Measurements from ENCODE around the gene USP32.
"Not testable (repeated sequence)": the region's sequence is repeated elsewhere in the genome, so short reads cannot be mapped to it uniquely, and the experiment has no call there.

Gene USP32

DNA sequence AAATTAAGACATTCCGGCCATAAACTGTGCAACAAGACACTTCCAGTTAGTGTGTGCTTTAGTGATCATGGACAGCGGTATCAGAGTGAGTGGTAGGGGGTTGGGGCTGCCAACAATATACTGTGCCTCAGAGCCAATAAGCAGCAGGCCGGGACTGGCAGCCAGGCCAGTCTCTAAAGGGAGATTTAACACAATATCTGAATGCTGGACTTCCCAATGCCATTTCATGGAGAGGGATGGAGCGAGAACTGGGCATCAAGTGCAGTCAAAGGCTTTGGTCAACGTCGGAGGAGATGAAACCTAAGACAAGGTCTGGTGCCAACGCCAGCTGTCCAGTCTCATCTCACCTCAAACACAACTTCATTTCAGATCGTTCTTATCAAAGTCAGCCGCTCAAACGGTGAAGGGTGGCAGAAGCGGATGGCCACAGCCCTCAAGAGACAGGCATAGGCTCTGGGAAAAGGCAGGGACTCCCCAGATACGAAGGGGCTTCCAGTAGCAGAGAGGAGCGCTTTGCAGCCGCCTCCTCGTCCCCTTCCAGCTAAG lies 935 bp downstream of the USP32 start:
- TF ChIP-seq, protein P1, sequence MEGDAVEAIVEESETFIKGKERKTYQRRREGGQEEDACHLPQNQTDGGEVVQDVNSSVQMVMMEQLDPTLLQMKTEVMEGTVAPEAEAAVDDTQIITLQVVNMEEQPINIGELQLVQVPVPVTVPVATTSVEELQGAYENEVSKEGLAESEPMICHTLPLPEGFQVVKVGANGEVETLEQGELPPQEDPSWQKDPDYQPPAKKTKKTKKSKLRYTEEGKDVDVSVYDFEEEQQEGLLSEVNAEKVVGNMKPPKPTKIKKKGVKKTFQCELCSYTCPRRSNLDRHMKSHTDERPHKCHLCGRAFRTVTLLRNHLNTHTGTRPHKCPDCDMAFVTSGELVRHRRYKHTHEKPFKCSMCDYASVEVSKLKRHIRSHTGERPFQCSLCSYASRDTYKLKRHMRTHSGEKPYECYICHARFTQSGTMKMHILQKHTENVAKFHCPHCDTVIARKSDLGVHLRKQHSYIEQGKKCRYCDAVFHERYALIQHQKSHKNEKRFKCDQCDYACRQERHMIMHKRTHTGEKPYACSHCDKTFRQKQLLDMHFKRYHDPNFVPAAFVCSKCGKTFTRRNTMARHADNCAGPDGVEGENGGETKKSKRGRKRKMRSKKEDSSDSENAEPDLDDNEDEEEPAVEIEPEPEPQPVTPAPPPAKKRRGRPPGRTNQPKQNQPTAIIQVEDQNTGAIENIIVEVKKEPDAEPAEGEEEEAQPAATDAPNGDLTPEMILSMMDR (IDR thresholded peaks at IDR 0.05; ENCODE audit: borderline replicate concordance, insufficient read depth, low read depth, low read length) = no peak
- H3K4me3 ChIP-seq (ENCODE audit: low read depth, low read length) = peak overlapping the region; percentile 69

- H3K4me3 ChIP-seq (ENCODE audit: low read depth, low read length) = no peak overlapping the region
- TF ChIP-seq, protein P1 (IDR thresholded peaks at IDR 0.05; ENCODE audit: borderline replicate concordance, insufficient read depth, low read depth, low read length) = no peak
Observed at GRCh38 chr17:60390186-60390585, 1.7 kb downstream of the USP32 start.

- TF ChIP-seq, protein P1 (IDR thresholded peaks at IDR 0.05; ENCODE audit: borderline replicate concordance, insufficient read depth, low read depth, low read length) = no peak
- H3K4me3 ChIP-seq (ENCODE audit: low read depth, low read length) = no peak overlapping the region
Observed at GRCh38 chr17:60388742-60389141, 3.2 kb downstream of the USP32 start.

GRCh38 chr17:60387666-60388065 lies 4.3 kb downstream of the USP32 start:
- no peak overlapping the region for H3K4me3 ChIP-seq (ENCODE audit: low read depth, low read length)
- TF ChIP-seq, protein P1 (IDR thresholded peaks at IDR 0.05; ENCODE audit: borderline replicate concordance, insufficient read depth, low read depth, low read length) = no peak

GRCh38 chr17:60386147-60387058 lies 5.5 kb downstream of the USP32 start:
- H3K4me3 ChIP-seq (ENCODE audit: low read depth, low read length) = no peak overlapping the region
- TF ChIP-seq, protein P1 (IDR thresholded peaks at IDR 0.05; ENCODE audit: borderline replicate concordance, insufficient read depth, low read depth, low read length) = no peak

DNA sequence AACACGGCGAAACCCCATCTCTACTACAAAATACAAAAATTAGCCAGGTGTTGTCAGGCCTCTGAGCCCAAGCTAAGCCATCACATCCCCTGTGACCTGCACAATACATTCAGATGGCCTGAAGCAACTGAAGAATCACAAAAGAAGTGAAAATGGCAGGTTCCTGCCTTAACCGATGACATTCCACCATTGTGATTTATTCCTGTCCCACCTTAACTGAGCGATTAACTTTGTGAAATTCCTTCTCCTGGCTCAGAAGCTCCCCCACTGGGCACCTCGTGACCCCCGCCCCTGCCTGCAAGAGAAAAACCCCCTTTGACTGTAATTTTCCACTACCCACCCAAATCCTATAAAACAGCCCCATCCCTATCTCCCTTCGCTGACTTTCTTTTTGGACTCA lies 7.0 kb downstream of the USP32 start:
- H3K4me3 ChIP-seq (ENCODE audit: low read depth, low read length) = not testable (repeated sequence)

GRCh38 chr17:60383379-60383778 lies 8.6 kb downstream of the USP32 start:
- no peak overlapping the region for H3K4me3 ChIP-seq (ENCODE audit: low read depth, low read length)
- TF ChIP-seq, protein P1 (IDR thresholded peaks at IDR 0.05; ENCODE audit: borderline replicate concordance, insufficient read depth, low read depth, low read length) = no peak
